ENCODE data around the gene MRPL44.
A peak's percentile ranks its signal among the peaks of the same experiment; 100 is the strongest.

Gene MRPL44

DNA sequence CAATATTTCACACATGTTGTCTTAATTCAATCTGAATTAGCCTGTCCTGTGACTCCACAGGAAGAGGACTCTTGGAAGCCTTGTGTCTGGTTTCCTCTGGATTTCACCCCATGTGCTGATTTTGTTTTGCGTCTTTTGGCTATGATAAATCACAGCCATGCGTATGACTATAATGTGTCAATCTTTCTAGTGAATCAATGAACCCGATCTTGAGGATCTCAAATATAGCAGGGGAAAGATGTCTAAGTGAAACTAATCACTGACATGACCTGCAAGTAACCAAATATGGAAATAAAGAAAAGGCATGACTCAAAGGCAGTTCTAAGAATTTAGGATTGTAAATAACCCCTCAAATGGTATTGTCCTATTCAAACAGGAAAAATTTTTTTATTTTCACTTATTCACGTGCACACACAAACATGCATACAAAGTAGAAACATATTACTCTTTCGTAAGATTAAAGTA, 20.4 kb upstream of the MRPL44 start:
- no peak for DNase-seq (ENCODE audit: low read depth)

DNA sequence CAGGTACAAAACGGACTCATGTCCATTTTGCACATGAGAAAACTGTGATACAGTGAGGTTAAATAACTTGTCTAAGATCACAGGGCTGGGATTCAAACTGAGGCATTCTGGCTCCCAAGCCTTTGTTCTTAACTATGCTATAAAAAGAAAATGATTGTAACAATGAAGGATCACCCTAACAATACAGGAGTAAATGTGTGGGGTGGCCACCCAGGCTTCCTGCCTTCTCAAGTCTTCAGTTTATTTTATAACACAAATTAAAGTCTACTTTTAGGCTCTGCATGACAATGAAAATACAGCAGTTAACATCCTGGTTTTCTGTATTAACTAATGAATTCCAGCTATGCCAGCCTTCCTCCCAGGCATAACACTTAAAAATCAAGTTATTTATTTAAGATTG, 19.7 kb upstream of the MRPL44 start:
- no peak for DNase-seq (ENCODE audit: low read depth)

DNA sequence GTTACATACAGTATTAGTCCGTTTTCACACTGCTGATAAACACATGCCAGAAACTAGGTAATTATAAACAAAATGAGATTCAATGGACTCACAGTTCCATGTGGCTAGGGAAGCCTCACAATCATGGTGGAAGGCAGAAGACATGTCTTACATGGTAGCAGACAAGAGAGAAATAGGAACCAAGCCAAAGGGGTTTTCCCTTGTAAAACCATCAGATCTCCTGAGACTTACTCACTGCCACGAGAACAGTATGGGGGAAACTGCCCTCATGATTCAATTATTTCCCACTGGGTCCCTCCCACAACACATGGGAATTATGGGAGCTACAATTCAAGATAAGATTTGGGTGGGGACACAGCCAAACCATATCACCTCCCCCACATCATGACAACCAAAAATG, 17.8 kb upstream of the MRPL44 start:
- DNase-seq (ENCODE audit: low read depth): peak; percentile 39

DNA sequence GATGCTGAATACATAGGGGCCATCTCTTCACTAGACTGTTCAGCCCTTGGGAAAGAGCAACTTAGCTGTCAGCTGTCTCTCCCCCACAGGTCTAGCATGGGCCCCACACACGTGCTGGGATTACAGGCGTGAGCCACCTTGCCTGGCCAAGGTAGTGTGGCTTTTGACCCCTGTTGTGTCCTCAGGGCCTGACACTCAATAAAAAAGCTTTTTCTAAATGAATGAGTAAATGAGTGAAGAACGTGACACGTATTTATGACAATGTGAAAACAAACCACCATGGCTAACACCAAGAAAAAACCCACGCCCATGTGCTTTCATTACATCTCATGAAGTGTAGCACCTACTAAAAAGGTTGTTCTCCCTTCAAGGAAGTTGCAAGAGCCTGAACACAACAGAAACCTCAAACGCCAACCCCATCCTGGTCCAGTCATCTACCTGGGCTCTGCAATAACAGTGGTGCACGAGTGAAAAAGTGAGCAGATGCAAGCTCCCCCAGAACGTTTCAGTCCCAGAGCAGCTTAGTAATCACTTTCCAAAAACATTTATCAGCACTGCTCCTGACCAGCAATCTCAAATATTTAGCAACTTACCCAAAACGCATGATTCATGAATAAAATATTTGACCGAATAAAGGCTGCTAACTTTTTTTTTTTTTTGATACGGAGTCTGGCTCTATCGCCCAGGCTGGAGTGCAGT, 15.5 kb upstream of the MRPL44 start:
- DNase-seq (ENCODE audit: low read depth): peak; percentile 93

DNA sequence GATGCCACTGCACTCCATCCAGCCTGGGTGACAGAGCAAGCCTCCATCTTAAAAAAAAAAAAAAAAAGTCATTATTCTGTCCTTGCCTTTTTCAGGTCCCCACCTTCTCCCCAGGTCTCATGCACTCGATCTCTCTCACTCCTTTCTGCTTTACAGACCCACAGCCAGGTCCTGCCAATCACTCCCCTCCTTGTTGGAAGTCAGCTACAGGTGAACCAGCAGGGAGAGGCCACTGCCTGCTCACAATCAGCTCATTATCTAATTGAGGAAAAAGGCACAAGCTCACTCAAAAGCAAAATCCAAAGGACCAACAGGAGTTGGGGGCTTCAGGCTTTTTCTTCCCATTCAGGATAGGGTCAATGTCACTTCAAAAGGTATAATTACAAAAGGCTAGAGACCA, 14.1 kb upstream of the MRPL44 start:
- DNase-seq (ENCODE audit: low read depth): no peak

DNA sequence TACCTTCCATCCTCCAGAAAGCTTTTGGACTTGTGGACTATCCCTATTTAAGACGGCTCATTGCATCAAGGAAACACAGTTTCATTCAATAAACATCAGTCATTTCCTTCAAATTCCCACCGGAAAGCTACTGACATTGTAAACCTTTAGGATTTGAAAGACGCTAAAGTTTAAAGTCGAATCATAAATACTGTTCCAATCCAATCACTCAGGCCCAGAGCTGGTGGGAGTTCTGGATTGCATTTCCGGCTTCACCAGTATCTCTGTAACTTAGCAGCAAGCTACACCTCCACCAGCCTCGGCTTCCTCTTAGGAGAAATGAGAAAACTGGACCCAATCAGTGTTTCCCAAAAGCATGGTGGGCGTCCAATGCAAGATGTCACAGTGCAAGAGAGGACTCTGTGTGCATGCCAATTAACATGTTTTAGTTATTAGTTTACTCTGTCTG, 13.7 kb upstream of the MRPL44 start:
- peak; percentile 83 for DNase-seq (ENCODE audit: low read depth)

DNA sequence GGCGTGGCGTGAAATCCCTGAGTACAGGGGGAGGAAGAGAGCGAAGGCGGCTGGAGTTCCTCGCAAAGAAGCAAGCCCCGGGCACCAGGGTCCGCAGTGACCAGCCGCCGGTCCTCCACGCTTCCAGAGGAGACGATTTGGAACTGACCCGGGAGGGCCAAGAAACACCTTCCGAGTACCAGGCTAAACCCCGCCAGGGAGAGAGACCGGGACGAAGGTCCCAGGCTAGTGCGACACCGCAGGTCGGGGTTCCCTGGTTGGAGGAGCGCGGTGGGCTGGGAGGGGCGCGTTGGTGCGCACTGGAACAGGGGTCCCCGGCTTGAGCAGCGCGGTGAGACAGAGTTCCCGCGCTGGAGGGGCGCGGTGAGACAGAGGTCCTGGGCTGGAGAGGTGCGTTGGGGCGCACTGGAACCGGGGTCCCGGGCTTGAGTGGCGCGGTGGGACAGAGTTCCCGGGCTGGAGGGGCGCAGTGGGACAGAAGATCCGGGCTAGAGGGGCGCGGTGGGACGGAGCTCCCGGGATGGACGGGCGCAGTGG, 13.0 kb upstream of the MRPL44 start:
- peak; percentile 52 for DNase-seq (ENCODE audit: low read depth)

DNA sequence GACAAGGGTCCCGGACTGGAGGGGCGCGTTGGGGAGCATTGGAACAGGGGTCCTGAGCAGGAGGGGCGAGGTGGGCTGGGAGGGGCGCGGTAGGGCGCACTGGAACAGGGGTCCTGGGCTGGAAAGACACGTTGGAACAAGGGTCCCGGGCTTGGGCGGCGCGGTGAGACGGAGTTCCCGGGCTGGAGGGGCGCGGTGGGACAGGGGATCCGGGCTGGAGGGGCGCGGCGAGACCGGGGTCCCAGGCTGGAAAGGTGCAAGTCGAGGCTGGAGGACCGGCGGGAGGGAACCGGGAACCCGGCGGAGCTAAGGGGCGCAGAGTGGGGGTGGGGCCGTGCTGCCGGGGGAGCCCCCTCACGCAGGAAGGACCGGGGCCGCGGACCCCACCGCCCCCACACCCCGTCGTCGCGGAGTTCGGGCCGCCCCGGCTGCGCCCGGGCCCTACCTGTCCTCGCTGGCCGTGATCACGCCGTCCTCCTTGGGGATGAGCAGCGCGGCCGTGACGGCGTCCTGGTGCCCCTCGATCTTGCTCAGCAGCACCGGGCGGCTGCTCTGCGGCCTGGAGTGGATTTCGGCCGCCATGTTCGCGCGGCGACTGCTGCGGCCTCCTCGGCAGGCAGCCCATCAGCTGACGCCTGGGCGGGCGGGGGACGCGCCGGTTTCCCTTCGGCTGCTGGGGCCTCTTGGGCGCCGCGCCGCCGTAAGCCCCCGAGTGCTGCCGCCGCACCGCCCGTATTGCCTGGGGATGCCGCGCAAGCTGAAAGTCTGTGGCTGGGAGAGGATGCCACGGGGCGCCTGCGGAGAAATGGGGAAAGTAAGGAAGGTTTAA, 12.3 kb upstream of the MRPL44 start, which contains the start of gene WDFY1:
WDFY1 (minus strand) TSS at position 633 of the 829 bp plus-strand sequence; CDS start at position 582, 51 bp downstream.
- DNase-seq (ENCODE audit: low read depth): peak; percentile 90

GRCh38 chr2:223945755-223946154, 11.5 kb upstream of the MRPL44 start:
- no peak for DNase-seq (ENCODE audit: low read depth)

GRCh38 chr2:223947711-223948205, 9.5 kb upstream of the MRPL44 start:
- no peak for DNase-seq (ENCODE audit: low read depth)

DNA sequence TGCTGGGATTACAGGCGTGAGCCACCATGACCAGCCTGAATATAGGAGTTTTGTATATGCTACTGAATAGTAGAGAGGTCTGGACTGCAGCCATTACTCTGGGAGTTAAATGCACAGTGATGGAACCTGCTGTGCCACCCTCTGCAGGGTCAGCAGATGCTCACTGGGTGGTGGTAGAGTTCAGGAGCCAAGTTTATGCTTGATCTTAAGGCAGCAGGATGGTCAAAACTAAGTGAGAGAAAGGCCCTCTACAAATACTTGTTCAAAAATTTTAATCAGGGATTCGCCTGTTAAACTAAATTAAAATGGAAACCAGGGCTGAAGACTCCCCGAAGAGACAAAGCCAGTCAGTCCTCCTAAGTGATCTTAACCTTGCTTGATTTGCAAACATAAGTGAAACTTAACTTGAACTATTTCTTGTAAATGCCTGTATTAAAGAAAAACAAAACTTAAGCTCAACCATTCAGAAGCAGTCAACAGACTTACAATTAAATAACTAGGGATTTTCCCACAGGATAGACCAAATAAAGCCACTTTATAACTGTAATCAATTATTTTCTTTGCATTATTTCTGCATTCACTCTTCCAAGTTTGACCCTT, 7.9 kb upstream of the MRPL44 start:
- no peak for DNase-seq (ENCODE audit: low read depth)

GRCh38 chr2:223950448-223951347, 6.6 kb upstream of the MRPL44 start:
- no peak for DNase-seq (ENCODE audit: low read depth)

GRCh38 chr2:223952280-223952968, 4.8 kb upstream of the MRPL44 start:
- no peak for DNase-seq (ENCODE audit: low read depth)

DNA sequence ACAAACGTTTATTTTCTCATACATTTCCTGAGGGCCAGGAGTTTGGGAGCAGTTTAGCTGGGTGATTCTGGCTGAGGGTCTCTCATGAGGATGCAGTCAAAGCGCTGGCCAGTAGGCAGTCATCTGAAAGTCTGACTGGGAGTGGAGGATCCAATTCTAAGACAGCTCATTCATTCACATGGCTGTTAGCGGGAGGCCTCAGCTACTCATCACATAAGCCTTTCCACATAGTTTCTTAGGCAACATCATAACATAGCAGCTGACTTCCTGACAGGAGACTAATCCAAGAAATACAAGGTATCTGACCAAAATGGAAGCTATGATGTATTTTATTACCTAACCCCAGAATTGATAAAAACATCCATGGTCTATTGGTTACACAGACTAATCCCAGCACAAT, 2.9 kb upstream of the MRPL44 start:
- peak; percentile 90 for DNase-seq (ENCODE audit: low read depth)

DNA sequence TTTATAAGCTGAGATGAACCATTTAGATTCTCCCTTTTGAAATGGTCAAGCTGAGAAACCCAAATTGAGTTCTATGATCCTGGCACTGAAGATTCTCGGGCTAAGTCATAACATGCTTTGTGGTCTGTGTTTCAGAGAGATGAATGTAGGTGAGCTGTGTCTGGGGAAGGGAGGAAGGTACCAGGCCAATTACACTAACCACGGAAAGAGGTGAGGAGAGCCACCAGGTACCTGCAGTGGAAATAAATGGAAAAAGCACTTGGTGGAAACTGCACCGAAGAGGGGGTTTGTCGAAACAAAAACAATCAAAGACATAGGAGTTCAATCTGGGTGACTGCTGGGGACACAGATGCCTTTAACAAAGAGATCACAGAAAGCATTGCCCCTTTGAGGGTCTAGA, 963 bp upstream of the MRPL44 start:
- no peak for DNase-seq (ENCODE audit: low read depth)

GRCh38 chr2:223959688-223960087, 2.4 kb downstream of the MRPL44 start:
- DNase-seq (ENCODE audit: low read depth): no peak

DNA sequence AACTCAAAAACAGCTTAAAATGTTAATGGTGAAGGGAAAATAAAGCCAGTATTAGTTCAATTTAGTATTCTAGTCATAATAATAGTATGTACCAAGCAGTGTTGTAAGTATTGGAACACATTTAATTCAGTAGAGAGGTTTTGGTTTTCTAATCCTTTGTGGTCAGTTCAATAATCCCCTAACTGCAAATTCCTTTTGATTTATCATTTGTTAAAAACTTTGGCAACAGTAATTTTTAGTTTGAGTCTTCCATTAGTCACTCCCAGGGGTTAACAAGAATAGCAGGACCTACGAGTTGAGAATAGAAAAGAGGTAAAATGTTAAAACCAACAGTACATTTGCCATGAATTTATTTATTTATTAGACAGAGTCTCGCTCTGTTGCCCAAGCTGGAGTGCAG, 10.7 kb downstream of the MRPL44 start:
- DNase-seq (ENCODE audit: low read depth): peak; percentile 69

DNA sequence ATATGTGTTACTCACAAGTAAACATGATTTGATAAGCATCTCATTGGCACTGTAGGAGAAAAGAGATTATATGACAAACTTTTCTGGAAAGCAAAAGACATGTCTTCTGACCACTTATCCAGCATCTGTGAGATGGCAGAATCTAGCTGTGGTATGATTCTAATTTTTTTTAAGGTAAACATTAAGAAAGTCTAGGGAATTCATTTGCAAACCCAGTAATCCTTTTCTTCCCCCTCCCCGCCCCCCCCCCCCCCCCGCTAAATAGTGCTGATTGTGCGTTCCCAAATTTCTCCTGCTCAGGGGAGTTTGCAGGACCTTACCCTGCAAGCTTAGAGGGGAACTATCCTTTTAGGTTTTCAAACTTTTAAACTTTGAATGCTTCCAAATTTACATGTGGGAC, 12.1 kb downstream of the MRPL44 start:
- no peak for DNase-seq (ENCODE audit: low read depth)

GRCh38 chr2:223969856-223970255, 12.6 kb downstream of the MRPL44 start:
- DNase-seq (ENCODE audit: low read depth): peak; percentile 61

GRCh38 chr2:223970343-223971128, 13.3 kb downstream of the MRPL44 start:
- peak; percentile 75 for DNase-seq (ENCODE audit: low read depth)
